GM18868 (cell line): ENCODE data around the gene CILP.

Experiments used
- ATAC-seq: cut with Tn5 transposase; IDR thresholded peaks from one replicate; pipeline ENCODE4 v1.9.1; 2021; ENCODE audit warnings: mild to moderate bottlenecking, moderate library complexity; ENCODE audit not compliant: unreplicated experiment

The CILP gene

GRCh38 chr15:65164139-65164538 is 47.1 kb downstream of the CILP start:
- ATAC-seq = no peak

- ATAC-seq = no peak
Observed at GRCh38 chr15:65163041-65163440, 48.2 kb downstream of the CILP start.

- ATAC-seq = no peak
Observed at GRCh38 chr15:65156692-65157091, 54.6 kb downstream of the CILP start.

- ATAC-seq = no peak
Observed at GRCh38 chr15:65154720-65155119, 56.6 kb downstream of the CILP start.

GRCh38 chr15:65147902-65148301 is 63.4 kb downstream of the CILP start:
- no peak for ATAC-seq

- ATAC-seq = no peak
Observed at GRCh38 chr15:65146438-65146837, 64.8 kb downstream of the CILP start.
